ENCODE data around the gene MEOX1. TPM values are rescaled to one million over a fixed set of nuclear protein-coding genes. Genes with fewer than 3 reads are reported as not detected.
A peak's percentile ranks its signal among the peaks of the same experiment; 100 is the strongest.

Gene MEOX1
- total RNA-seq, 1 experiment from 2014 or later: not detected

DNA sequence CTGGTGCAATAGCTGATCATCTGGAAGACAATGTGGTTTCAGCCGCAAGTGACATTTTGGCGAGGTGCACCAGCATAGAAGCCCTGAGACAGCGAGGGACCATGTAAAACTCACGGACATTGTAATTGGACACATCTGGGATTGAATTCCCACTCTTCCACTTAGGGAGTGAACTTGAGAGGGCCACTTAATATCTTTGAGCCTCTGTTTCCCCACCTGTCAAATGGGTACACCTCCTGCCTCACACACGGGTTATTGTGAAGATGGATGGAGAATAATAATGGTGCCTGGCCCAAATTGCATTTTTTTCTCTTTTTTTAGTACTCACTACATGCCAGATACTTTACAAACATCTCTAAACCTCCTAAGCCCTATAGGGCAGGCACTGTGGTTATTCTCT lies 45.5 kb upstream of the MEOX1 start:
- Mint-ChIP-seq H3K4me3 (no peak overlapping the region), H3K4me1 (peaks cover 8 to 20% of the 10 kb centered on the region in 2 experiments), H3K27me3 (ENCODE audit: low read depth) (peaks cover 14% of the 10 kb centered on the region), H3K27ac (peak overlapping the region in 1 of 3 experiments; percentile 34; a peak in 1 of 7 replicates), H3K9me3 (no peaks in the 10 kb centered on the region; a peak in 2 of 5 replicates), H3K36me3 (ENCODE audit: insufficient read depth in 1 of 3, low read depth in 3 of 3) (no peaks in the 10 kb centered on the region; a peak in 1 of 7 replicates)
- no peak overlapping the region for H3K4me2 ChIP-seq (ENCODE audit: insufficient read depth, insufficient read length, low read length)
- no peak overlapping the region for H3K23ac ChIP-seq (ENCODE audit: insufficient read length, low read depth, low read length)
- H3K9ac ChIP-seq (ENCODE audit: extremely low read depth, insufficient read length, low read length): no peak overlapping the region
- no peak overlapping the region for H2AFZ ChIP-seq (ENCODE audit: low read length)
- H4K20me1 ChIP-seq (ENCODE audit: control insufficient read depth, insufficient read depth, insufficient read length): no peaks in the 10 kb centered on the region
- no peak overlapping the region for H2BK20ac ChIP-seq (ENCODE audit: low read depth, low read length, poor library complexity, severe bottlenecking)
- H4K5ac ChIP-seq (ENCODE audit: insufficient read length, low read depth, low read length): no peak overlapping the region
- H3K27ac ChIP-seq (ENCODE audit: insufficient read length, low read depth, low read length): no peak overlapping the region
- no peak overlapping the region for H4K91ac ChIP-seq (ENCODE audit: insufficient read length, low read depth, low read length)
- H3K9me3 ChIP-seq (ENCODE audit: control insufficient read depth, low read depth, low read length): no peaks in the 10 kb centered on the region
- TF ChIP-seq, protein P1, sequence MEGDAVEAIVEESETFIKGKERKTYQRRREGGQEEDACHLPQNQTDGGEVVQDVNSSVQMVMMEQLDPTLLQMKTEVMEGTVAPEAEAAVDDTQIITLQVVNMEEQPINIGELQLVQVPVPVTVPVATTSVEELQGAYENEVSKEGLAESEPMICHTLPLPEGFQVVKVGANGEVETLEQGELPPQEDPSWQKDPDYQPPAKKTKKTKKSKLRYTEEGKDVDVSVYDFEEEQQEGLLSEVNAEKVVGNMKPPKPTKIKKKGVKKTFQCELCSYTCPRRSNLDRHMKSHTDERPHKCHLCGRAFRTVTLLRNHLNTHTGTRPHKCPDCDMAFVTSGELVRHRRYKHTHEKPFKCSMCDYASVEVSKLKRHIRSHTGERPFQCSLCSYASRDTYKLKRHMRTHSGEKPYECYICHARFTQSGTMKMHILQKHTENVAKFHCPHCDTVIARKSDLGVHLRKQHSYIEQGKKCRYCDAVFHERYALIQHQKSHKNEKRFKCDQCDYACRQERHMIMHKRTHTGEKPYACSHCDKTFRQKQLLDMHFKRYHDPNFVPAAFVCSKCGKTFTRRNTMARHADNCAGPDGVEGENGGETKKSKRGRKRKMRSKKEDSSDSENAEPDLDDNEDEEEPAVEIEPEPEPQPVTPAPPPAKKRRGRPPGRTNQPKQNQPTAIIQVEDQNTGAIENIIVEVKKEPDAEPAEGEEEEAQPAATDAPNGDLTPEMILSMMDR (conservative IDR thresholded peaks at IDR 0.05): no peak
- no peak overlapping the region for H3T11ph ChIP-seq (ENCODE audit: low read length)
- H2BK120ac ChIP-seq (ENCODE audit: low read depth, low read length, poor library complexity, severe bottlenecking): no peak overlapping the region
- H3K14ac ChIP-seq (ENCODE audit: insufficient read depth, low read length): no peak overlapping the region
- no peak overlapping the region for H2BK15ac ChIP-seq (ENCODE audit: low read depth, low read length)
- H3K79me1 ChIP-seq (ENCODE audit: insufficient read depth, low read depth, low read length, poor library complexity, severe bottlenecking): no peaks in the 10 kb centered on the region
- H3K27me3 ChIP-seq (ENCODE audit: insufficient read depth, low read length): no peaks in the 10 kb centered on the region; the same call in 1 of the 2 replicates
- no peaks in the 10 kb centered on the region for H3K79me2 ChIP-seq (ENCODE audit: insufficient read depth, low read length)
- no peak overlapping the region for H3K56ac ChIP-seq (ENCODE audit: insufficient read length, low read depth, low read length)
- H3K4me1 ChIP-seq (ENCODE audit: insufficient read depth, low read length): no peaks in the 10 kb centered on the region
- no peak for DNase-seq
- WGBS (ENCODE audit: extremely low coverage, insufficient read length, low lambda C conversion rate): no CpG with 5 or more reads among the region's 5 CpGs
- no peak overlapping the region for H4K8ac ChIP-seq (replicated peaks; ENCODE audit: insufficient read length, low read depth, low read length)
- H2BK12ac ChIP-seq (ENCODE audit: insufficient read length, low read depth, low read length): no peak overlapping the region
- H2AK5ac ChIP-seq (ENCODE audit: insufficient read length, low read length): no peak overlapping the region
- no peak overlapping the region for H2BK5ac ChIP-seq (ENCODE audit: insufficient read length, low read length)
- H3K18ac ChIP-seq (ENCODE audit: insufficient read length, low read depth, low read length): no peak overlapping the region
- no peak overlapping the region for H3K4ac ChIP-seq (ENCODE audit: low read depth, low read length)
- no peaks in the 10 kb centered on the region for H3K23me2 ChIP-seq (ENCODE audit: insufficient read length, low read depth, low read length, poor library complexity, severe bottlenecking)
